ENCODE measurements around the gene TRUB2.

- TF ChIP-seq POLR2A (IDR thresholded peaks at IDR 0.05) (no peak), CTCF (IDR thresholded peaks at IDR 0.05) (no peak)
Measured at GRCh38 chr9:128325629-128326028, 3.4 kb upstream of the TRUB2 start.

Measured in adrenal gland (tissue), 5 donors.